NCI-H1694 treated with DMSO at 0.1 percent for 48 hours (cell line): Measurements from ENCODE around the gene ZNF74.

Experiments
- DNase-seq: peaks from one replicate; lab custom pipeline; 2025; lab: John Stamatoyannopoulos, UW

The ZNF74 gene

GRCh38 chr22:20420157-20420842, 26.3 kb downstream of the ZNF74 start:
- DNase-seq = no peak

GRCh38 chr22:20421507-20421874, 27.5 kb downstream of the ZNF74 start:
- DNase-seq = no peak

- DNase-seq = peak; percentile 13
Measured at GRCh38 chr22:20422271-20423007, 28.5 kb downstream of the ZNF74 start.

GRCh38 chr22:20423008-20423905, 29.3 kb downstream of the ZNF74 start:
- no peak for DNase-seq

- no peak for DNase-seq
Measured at GRCh38 chr22:20423906-20424551, 30.1 kb downstream of the ZNF74 start.

- DNase-seq = no peak
Measured at GRCh38 chr22:20424568-20424931, 30.6 kb downstream of the ZNF74 start.

- no peak for DNase-seq
Measured at GRCh38 chr22:20424932-20425565, 31.1 kb downstream of the ZNF74 start.

GRCh38 chr22:20425566-20426258, 31.8 kb downstream of the ZNF74 start:
- no peak for DNase-seq

GRCh38 chr22:20426259-20426615, 32.3 kb downstream of the ZNF74 start:
- no peak for DNase-seq

GRCh38 chr22:20427104-20427944, 33.4 kb downstream of the ZNF74 start:
- no peak for DNase-seq

GRCh38 chr22:20427945-20428417, 34.0 kb downstream of the ZNF74 start:
- DNase-seq = no peak

GRCh38 chr22:20428496-20429253, 34.7 kb downstream of the ZNF74 start:
- no peak for DNase-seq

- no peak for DNase-seq
Measured at GRCh38 chr22:20429254-20430100, 35.5 kb downstream of the ZNF74 start.

- no peak for DNase-seq
Measured at GRCh38 chr22:20430101-20430719, 36.3 kb downstream of the ZNF74 start.

- DNase-seq = peak; percentile 34
Measured at GRCh38 chr22:20430720-20431510, 37.0 kb downstream of the ZNF74 start.

- DNase-seq = no peak
Measured at GRCh38 chr22:20431511-20432192, 37.7 kb downstream of the ZNF74 start.
